B cell (primary cell): Measurements from ENCODE around the gene PSMG3. TPM values are rescaled to one million over a fixed set of nuclear protein-coding genes. Genes with fewer than 3 reads are reported as not detected.

Source experiments
- ATAC-seq: fragments of 200-7000 bp; cut with Tn5 transposase; one replicate; pipeline ENCODE4 v1.10.0; 2021; ENCODE audit warnings: low read depth, mild to moderate bottlenecking, moderate number of reproducible peaks, moderate library complexity
- CTCF ChIA-PET: fragments of 350-600 bp; sonication (Branson Sonifier 250); formaldehyde crosslinking; loops from one replicate; lab custom pipeline; 2021; ENCODE audit warnings: antibody characterized with exemption, inconsistent platforms; lab: Charles Lee
- POLR2A ChIA-PET: fragments of 350-600 bp; sonication (Branson Sonifier 250); formaldehyde crosslinking; loops from one replicate; lab custom pipeline; 2021; ENCODE audit warnings: antibody characterized with exemption; lab: Charles Lee
- DNase-seq: peaks from one replicate; pipeline ENCODE4 v3.0.0; 2013
- H2AFZ ChIP-seq: 2 replicates; pipeline ENCODE4 v1.6.1; 2012; ENCODE audit warnings: mild to moderate bottlenecking, low read depth, low read length; ENCODE audit not compliant: insufficient read depth, poor library complexity, severe bottlenecking
- H3K27ac ChIP-seq, 2 donors: 1 replicate in 1 of 2; 2 replicates in 1 of 2; pipeline ENCODE4 v1.5.1; 2012 to 2013; ENCODE audit warnings: low read length in 2 of 2, mild to moderate bottlenecking in 2 of 2, moderate library complexity in 1 of 2
- H3K27me3 ChIP-seq, 4 experiments: fragments of 200-600 bp in 1 of 4; sonication (generic) in 1 of 4; replicated peaks in 1 of 4; 1 replicate in 2 of 4; 2 replicates in 2 of 4; pipeline versions ENCODE4 v1.6.1 to v1.7.0; 2013 to 2016; ENCODE audit warnings: low read length in 3 of 4, mild to moderate bottlenecking in 2 of 4, mixed read lengths in 1 of 4, moderate library complexity in 1 of 4; ENCODE audit not compliant: insufficient read depth in 4 of 4, control insufficient read depth in 3 of 4; ENCODE audit errors: control extremely low read depth in 1 of 4
- H3K36me3 ChIP-seq, 2 experiments: replicated peaks in 1 of 2; 1 replicate in 1 of 2; 2 replicates in 1 of 2; pipeline versions ENCODE4 v1.6.1 to v1.7.1; 2013; ENCODE audit warnings: low read length in 1 of 2; ENCODE audit not compliant: insufficient read depth in 2 of 2, control insufficient read depth in 1 of 2; ENCODE audit errors: control extremely low read depth in 1 of 2, extremely low read depth in 1 of 2
- H3K4me1 ChIP-seq, 2 donors: fragments of 200-600 bp in 1 of 2; sonication (generic) in 1 of 2; 1 replicate in 1 of 2; 2 replicates in 1 of 2; pipeline versions ENCODE4 v1.5.1 to v1.6.1; 2013 to 2017; ENCODE audit warnings: low read length in 2 of 2; ENCODE audit not compliant: control insufficient read depth in 2 of 2, insufficient read depth in 2 of 2
- H3K4me2 ChIP-seq: replicated peaks from 2 replicates; pipeline ENCODE3; 2012; ENCODE audit warnings: mild to moderate bottlenecking, low read depth, low read length; ENCODE audit not compliant: poor library complexity, severe bottlenecking
- H3K4me3 ChIP-seq, 5 experiments: fragments of 200-600 bp in 1 of 5; sonication (generic) in 1 of 5; 1 replicate in 3 of 5; 2 replicates in 2 of 5; pipeline versions ENCODE4 v1.5.1 to v1.7.0; 2011 to 2016; ENCODE audit warnings: low read length in 4 of 5, mild to moderate bottlenecking in 4 of 5, low read depth in 2 of 5, control low read depth in 1 of 5, moderate library complexity in 1 of 5; ENCODE audit not compliant: insufficient read depth in 1 of 5; ENCODE audit errors: control extremely low read depth in 1 of 5, extremely low read depth in 1 of 5
- H3K79me2 ChIP-seq: fragments of 200-600 bp; sonication (generic); one replicate; pipeline ENCODE4 v1.6.0; 2016; ENCODE audit warnings: low read length; ENCODE audit not compliant: control insufficient read depth, insufficient read depth
- H3K9ac ChIP-seq: fragments of 200-600 bp; sonication (generic); 2 replicates; pipeline ENCODE4 v1.6.1; 2017; ENCODE audit warnings: mild to moderate bottlenecking, low read length, moderate library complexity
- H3K9me3 ChIP-seq, 3 donors: one replicate each; pipeline versions ENCODE4 v1.6.1 to v1.7.1; 2013; ENCODE audit warnings: low read length in 2 of 3; ENCODE audit not compliant: control insufficient read depth in 2 of 3, insufficient read depth in 1 of 3; ENCODE audit errors: control extremely low read depth in 1 of 3
- H4K20me1 ChIP-seq: 2 replicates; pipeline ENCODE4 v1.6.0; 2012; ENCODE audit warnings: mild to moderate bottlenecking, low read length; ENCODE audit not compliant: insufficient read depth, control insufficient read depth, poor library complexity, severe bottlenecking
- H3K27ac Mint-ChIP-seq: one replicate; pipeline ENCODE4 v1.8.0; 2021; ENCODE audit warnings: mixed read lengths
- H3K27me3 Mint-ChIP-seq: one replicate; pipeline ENCODE4 v1.8.0; 2021; ENCODE audit warnings: mixed read lengths
- H3K4me1 Mint-ChIP-seq: one replicate; pipeline ENCODE4 v1.8.0; 2021; ENCODE audit warnings: mixed read lengths
- H3K4me3 Mint-ChIP-seq: one replicate; pipeline ENCODE4 v1.8.0; 2021; ENCODE audit warnings: mixed read lengths
- H3K9me3 Mint-ChIP-seq: one replicate; pipeline ENCODE4 v1.8.0; 2022; ENCODE audit warnings: mixed read lengths; ENCODE audit not compliant: insufficient read depth
- CTCF ChIP-seq: fragments of 200-600 bp; IDR thresholded peaks from one replicate; pipeline ENCODE4 v1.8.0; 2022; ENCODE audit warnings: antibody characterized with exemption, mild to moderate bottlenecking
- EZH2 ChIP-seq: IDR thresholded peaks from 2 replicates; pipeline ENCODE4 v1.6.1; 2012; ENCODE audit warnings: borderline replicate concordance, low read depth, mild to moderate bottlenecking, moderate library complexity, low read length; ENCODE audit not compliant: insufficient read depth, poor library complexity, severe bottlenecking
- WGBS: methylation state at CpG from one replicate; pipeline ENCODE4 v1.1.5; 2013; ENCODE audit warnings: missing lambda C conversion rate; ENCODE audit not compliant: insufficient coverage; 5-methylcytosine and 5-hydroxymethylcytosine counted together
- intact Hi-C: fragments of 100-400 bp; cut with micrococcal nuclease; formaldehyde crosslinking; loops from one replicate; pipeline ENCODE4 v1.10.0; 2022
- polyA plus RNA-seq: library from polyadenylated mRNA; depleted of rRNA; stranded (reverse); fragments of >200 nt; gene quantifications from 2 replicates; pipeline ENCODE4 v1.2.3, GENCODE V29; 2012
- total RNA-seq, 2 donors: library from RNA; stranded (reverse); fragments of 120-200 nt in 1 of 2; gene quantifications; 1 replicate in 1 of 2; 2 replicates in 1 of 2; pipeline versions ENCODE4 v1.2.3 to v1.2.4, GENCODE V29; 2013 to 2022

Gene PSMG3
- total and polyA plus RNA-seq, 2 donors (not counting 1 experiment from before 2014, with no cell fraction given) = 27.4 to 75.7 TPM

GRCh38 chr7:1599640-1600395 is 30.0 kb upstream of the PSMG3 start:
- no peaks in the 10 kb centered on the region for H3K4me1 ChIP-seq
- ATAC-seq (no peak), DNase-seq (no peak)
- intact Hi-C loops = no loop called here
- no peaks in the 10 kb centered on the region for H3K27me3 Mint-ChIP-seq
- H3K4me3 ChIP-seq = no peak overlapping the region
- H4K20me1 ChIP-seq = no peaks in the 10 kb centered on the region
- H3K4me2 ChIP-seq = no peak overlapping the region
- no peak overlapping the region for H3K9ac ChIP-seq
- H3K4me1 Mint-ChIP-seq = no peaks in the 10 kb centered on the region
- ChIA-PET POLR2A (no interaction called here), CTCF (no interaction called here)
- peaks cover 0 to 11% (median 0%) of the 10 kb centered on the region in 3 donors for H3K9me3 ChIP-seq
- H3K27ac Mint-ChIP-seq = no peak overlapping the region
- no peak overlapping the region for H3K27ac ChIP-seq
- WGBS = 95% methylated on average over 24 of the region's 29 CpGs
- H3K9me3 Mint-ChIP-seq = no peaks in the 10 kb centered on the region
- H3K79me2 ChIP-seq = no peaks in the 10 kb centered on the region
- no peaks in the 10 kb centered on the region for H3K36me3 ChIP-seq
- TF ChIP-seq CTCF = no peak
- no peak for TF ChIP-seq EZH2
- H2AFZ ChIP-seq = no peak overlapping the region
- no peaks in the 10 kb centered on the region for H3K27me3 ChIP-seq
- no peak overlapping the region for H3K4me3 Mint-ChIP-seq

- H3K9me3 Mint-ChIP-seq = no peaks in the 10 kb centered on the region
- no peaks in the 10 kb centered on the region for H3K4me1 ChIP-seq
- H3K27ac Mint-ChIP-seq = no peak overlapping the region
- no peak overlapping the region for H3K4me3 ChIP-seq
- no peak overlapping the region for H3K4me2 ChIP-seq
- no peaks in the 10 kb centered on the region for H3K27me3 Mint-ChIP-seq
- ChIA-PET POLR2A (no interaction called here), CTCF (no interaction called here)
- no peak for DNase-seq
- no peaks in the 10 kb centered on the region for H4K20me1 ChIP-seq
- H2AFZ ChIP-seq = no peak overlapping the region
- intact Hi-C loops = no loop called here
- no peak overlapping the region for H3K27ac ChIP-seq
- H3K27me3 ChIP-seq = no peaks in the 10 kb centered on the region
- H3K36me3 ChIP-seq = no peaks in the 10 kb centered on the region
- no peak for ATAC-seq
- H3K79me2 ChIP-seq = no peaks in the 10 kb centered on the region
- H3K4me1 Mint-ChIP-seq = no peaks in the 10 kb centered on the region
- no peak overlapping the region for H3K4me3 Mint-ChIP-seq
- no peak for TF ChIP-seq EZH2
- no peak for TF ChIP-seq CTCF
- no peak overlapping the region for H3K9ac ChIP-seq
- H3K9me3 ChIP-seq = peaks cover 0 to 11% (median 0%) of the 10 kb centered on the region in 3 donors
- WGBS = 86% methylated on average over 12 of the region's 12 CpGs
Measured at GRCh38 chr7:1598961-1599639, 29.3 kb upstream of the PSMG3 start.
